ENCODE results near the gene C5orf47. TPM values are rescaled to one million over a fixed set of nuclear protein-coding genes. Genes with fewer than 3 reads are reported as not detected.
A peak's percentile ranks its signal among the peaks of the same experiment; 100 is the strongest.

Gene C5orf47
- total RNA-seq, 1 experiment from 2014 or later: not detected

DNA sequence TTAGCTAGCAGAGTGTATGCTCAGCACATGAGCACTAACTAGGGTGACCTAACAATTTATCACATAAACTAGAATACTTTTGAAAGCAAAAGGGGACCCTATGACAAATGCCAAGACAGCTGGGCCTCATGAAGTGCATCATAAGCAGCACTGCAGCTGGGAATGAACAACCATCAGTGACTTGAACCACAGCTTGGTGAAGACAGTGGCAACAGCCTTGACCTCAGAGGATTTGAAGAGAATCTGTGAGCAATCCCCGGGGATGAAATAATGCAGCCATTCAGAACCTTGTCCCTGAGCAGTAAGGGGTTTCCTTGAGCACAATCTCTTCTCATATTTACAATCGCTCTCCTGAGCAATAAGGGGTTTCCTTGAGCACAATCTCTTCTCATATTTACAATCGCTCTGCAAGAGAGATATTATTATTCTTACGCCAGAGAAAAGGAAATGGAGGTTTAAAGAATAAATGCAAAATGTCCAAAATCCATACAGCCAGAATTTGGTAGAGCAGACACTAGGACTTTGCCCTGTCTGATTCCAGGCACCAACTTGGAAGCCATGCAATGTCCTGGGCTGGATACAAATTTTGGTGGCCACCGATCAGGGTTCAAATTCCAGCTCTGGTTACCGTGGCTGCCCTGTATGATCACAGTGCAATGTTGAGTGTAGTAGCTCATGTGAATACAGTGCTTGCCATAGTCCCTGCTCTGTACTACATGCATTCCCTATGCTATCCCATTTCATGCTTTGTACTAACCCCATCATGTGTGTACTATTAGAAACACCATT lies 55.7 kb downstream of the C5orf47 start:
- ChIA-PET CTCF (interaction anchor here (1.4 kb wide), 1 partner anchor 267 kb away, joined by 28 read pairs; no protein-coding TSS in a partner anchor), POLR2A (ENCODE audit: low non-redundant PET) (no interaction called here)
- H3K27me3 ChIP-seq (replicated peaks; ENCODE audit: insufficient read depth, low read depth, low read length, poor library complexity): peaks cover 7% of the 10 kb centered on the region
- no peak overlapping the region for H3K27ac ChIP-seq (ENCODE audit: low read depth, low read length, poor library complexity, severe bottlenecking)
- no TSS peak for BruUV-seq (replicated peaks)
- intact Hi-C loops (cut with micrococcal nuclease; ENCODE audit: unreplicated experiment): loop anchor here (1.0 kb wide), 1 partner anchor 268 kb away; no protein-coding TSS in a partner anchor
- H3K36me3 ChIP-seq (ENCODE audit: insufficient read depth, low read length, poor library complexity, severe bottlenecking): no peaks in the 10 kb centered on the region
- no peak overlapping the region for H3K4me3 ChIP-seq (ENCODE audit: low read depth, low read length, poor library complexity, severe bottlenecking)
- TF ChIP-seq EZH2 (IDR thresholded peaks at IDR 0.05; ENCODE audit: borderline replicate concordance, low read depth, low read length, poor library complexity, severe bottlenecking): no peak
- TF ChIP-seq, protein P1, sequence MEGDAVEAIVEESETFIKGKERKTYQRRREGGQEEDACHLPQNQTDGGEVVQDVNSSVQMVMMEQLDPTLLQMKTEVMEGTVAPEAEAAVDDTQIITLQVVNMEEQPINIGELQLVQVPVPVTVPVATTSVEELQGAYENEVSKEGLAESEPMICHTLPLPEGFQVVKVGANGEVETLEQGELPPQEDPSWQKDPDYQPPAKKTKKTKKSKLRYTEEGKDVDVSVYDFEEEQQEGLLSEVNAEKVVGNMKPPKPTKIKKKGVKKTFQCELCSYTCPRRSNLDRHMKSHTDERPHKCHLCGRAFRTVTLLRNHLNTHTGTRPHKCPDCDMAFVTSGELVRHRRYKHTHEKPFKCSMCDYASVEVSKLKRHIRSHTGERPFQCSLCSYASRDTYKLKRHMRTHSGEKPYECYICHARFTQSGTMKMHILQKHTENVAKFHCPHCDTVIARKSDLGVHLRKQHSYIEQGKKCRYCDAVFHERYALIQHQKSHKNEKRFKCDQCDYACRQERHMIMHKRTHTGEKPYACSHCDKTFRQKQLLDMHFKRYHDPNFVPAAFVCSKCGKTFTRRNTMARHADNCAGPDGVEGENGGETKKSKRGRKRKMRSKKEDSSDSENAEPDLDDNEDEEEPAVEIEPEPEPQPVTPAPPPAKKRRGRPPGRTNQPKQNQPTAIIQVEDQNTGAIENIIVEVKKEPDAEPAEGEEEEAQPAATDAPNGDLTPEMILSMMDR (conservative IDR thresholded peaks at IDR 0.05; ENCODE audit: low read depth, low read length): no peak
- no peak for DNase-seq (ENCODE audit: low spot score)
- H3K4me1 ChIP-seq (ENCODE audit: insufficient read depth, low read length, poor library complexity, severe bottlenecking): no peaks in the 10 kb centered on the region
- H3K9me3 ChIP-seq (ENCODE audit: low read depth, low read length, poor library complexity, severe bottlenecking): no peaks in the 10 kb centered on the region

DNA sequence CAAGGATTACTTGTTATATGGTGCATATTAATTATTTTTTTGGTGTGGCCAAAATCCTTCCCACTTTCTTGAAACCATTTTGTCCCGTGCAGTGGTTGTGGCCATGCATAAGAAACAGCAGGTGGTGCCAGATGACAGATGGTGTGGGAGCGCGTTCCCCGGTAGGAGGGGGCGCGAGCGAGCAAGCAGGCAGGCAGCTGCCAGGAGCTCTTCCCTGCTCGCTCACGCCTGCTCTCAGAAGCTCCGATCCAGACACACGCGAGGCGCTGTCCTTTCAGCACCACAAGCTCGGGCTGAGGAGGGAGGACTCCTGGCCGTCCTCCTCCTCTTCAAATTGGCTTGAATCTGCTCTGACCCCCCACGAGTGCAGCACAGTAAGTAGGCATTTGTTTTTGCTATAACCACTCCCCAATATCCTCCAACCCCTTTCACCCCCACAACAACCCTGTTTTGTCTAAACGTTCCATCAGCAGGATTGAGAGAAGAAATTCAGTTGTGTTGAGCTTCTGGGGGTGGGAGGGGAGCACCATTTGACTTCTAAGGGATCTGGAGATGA lies 56.6 kb downstream of the C5orf47 start, which contains the start of gene NSG2:
TSS of gene NSG2 (plus strand) at position 237 of the 556 bp plus-strand sequence. CDS start 1,050 bp downstream, outside the sequence.
- H3K4me1 ChIP-seq (ENCODE audit: insufficient read depth, low read length, poor library complexity, severe bottlenecking): no peaks in the 10 kb centered on the region
- TF ChIP-seq, protein P1 (conservative IDR thresholded peaks at IDR 0.05; ENCODE audit: low read depth, low read length): peak; percentile 62
- TF ChIP-seq EZH2 (IDR thresholded peaks at IDR 0.05; ENCODE audit: borderline replicate concordance, low read depth, low read length, poor library complexity, severe bottlenecking): no peak
- peak; percentile 87 for DNase-seq (ENCODE audit: low spot score)
- H3K27me3 ChIP-seq (replicated peaks; ENCODE audit: insufficient read depth, low read depth, low read length, poor library complexity): peaks cover 3% of the 10 kb centered on the region
- H3K4me3 ChIP-seq (ENCODE audit: low read depth, low read length, poor library complexity, severe bottlenecking): no peak within 1 kb of the TSS
- POLR2A ChIA-PET (ENCODE audit: low non-redundant PET): no interaction called here
- H3K27ac ChIP-seq (ENCODE audit: low read depth, low read length, poor library complexity, severe bottlenecking): no peak within 1 kb of the TSS
- no peaks in the 10 kb centered on the region for H3K36me3 ChIP-seq (ENCODE audit: insufficient read depth, low read length, poor library complexity, severe bottlenecking)
- CTCF ChIA-PET: interaction anchor here (0.5 to 1.4 kb wide), 4 partner anchors 266 to 605 kb away, joined by 3 to 28 read pairs (median 6); no protein-coding TSS in a partner anchor
- intact Hi-C loops (cut with micrococcal nuclease; ENCODE audit: unreplicated experiment): loop anchor here (1.0 kb wide), 1 partner anchor 267 kb away; no protein-coding TSS in a partner anchor
- no peaks in the 10 kb centered on the region for H3K9me3 ChIP-seq (ENCODE audit: low read depth, low read length, poor library complexity, severe bottlenecking)
- BruUV-seq (replicated peaks): no TSS peak

DNA sequence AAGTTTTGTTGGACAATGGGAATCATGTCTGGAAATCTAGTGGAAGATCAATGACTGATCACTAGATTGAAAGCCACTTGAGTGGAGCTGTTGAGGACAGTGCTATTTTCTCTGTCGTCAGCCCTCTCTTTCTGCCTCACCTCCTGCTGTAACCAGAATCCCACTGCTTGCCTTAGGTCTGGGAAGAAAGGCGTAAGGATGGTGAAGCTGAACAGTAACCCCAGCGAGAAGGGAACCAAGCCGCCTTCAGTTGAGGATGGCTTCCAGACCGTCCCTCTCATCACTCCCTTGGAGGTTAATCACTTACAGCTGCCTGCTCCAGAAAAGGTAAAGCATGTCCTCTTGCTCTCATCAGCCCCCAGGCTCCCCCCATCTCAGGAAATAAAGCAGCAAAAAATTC lies 57.6 kb downstream of the C5orf47 start:
- BruUV-seq (replicated peaks): no TSS peak
- no peak for DNase-seq (ENCODE audit: low spot score)
- H3K36me3 ChIP-seq (ENCODE audit: insufficient read depth, low read length, poor library complexity, severe bottlenecking): no peaks in the 10 kb centered on the region
- TF ChIP-seq EZH2 (IDR thresholded peaks at IDR 0.05; ENCODE audit: borderline replicate concordance, low read depth, low read length, poor library complexity, severe bottlenecking): no peak
- TF ChIP-seq, protein P1 (conservative IDR thresholded peaks at IDR 0.05; ENCODE audit: low read depth, low read length): no peak
- ChIA-PET POLR2A (ENCODE audit: low non-redundant PET) (no interaction called here), CTCF (interaction anchor here (1.4 kb wide), 1 partner anchor 265 kb away, joined by 28 read pairs; no protein-coding TSS in a partner anchor)
- no peaks in the 10 kb centered on the region for H3K4me1 ChIP-seq (ENCODE audit: insufficient read depth, low read length, poor library complexity, severe bottlenecking)
- no peaks in the 10 kb centered on the region for H3K27me3 ChIP-seq (replicated peaks; ENCODE audit: insufficient read depth, low read depth, low read length, poor library complexity)
- no peak overlapping the region for H3K4me3 ChIP-seq (ENCODE audit: low read depth, low read length, poor library complexity, severe bottlenecking)
- H3K27ac ChIP-seq (ENCODE audit: low read depth, low read length, poor library complexity, severe bottlenecking): no peak overlapping the region
- no peaks in the 10 kb centered on the region for H3K9me3 ChIP-seq (ENCODE audit: low read depth, low read length, poor library complexity, severe bottlenecking)
- intact Hi-C loops (cut with micrococcal nuclease; ENCODE audit: unreplicated experiment): no loop called here

Data from A673 (cell line).